GM10248 (cell line): Measurements from ENCODE around the gene SLC7A1.

Experiments used
- CTCF ChIA-PET: fragments of 300-600 bp; sonication (Branson Sonifier 250); formaldehyde crosslinking; extraction: SDS; loops from one replicate; lab custom pipeline; 2021; ENCODE audit warnings: antibody characterized with exemption; lab: Yijun Ruan, JAX
- POLR2A ChIA-PET: fragments of 350-650 bp; sonication (Branson Sonifier 250); formaldehyde crosslinking; extraction: SDS; loops from one replicate; lab custom pipeline; 2020; ENCODE audit warnings: antibody characterized with exemption; lab: Yijun Ruan, JAX
- DNase-seq: peaks from one replicate; pipeline ENCODE4 v3.0.0; 2012; ENCODE audit errors: extremely low spot score
- TF ChIP-seq, protein P1 (sequence below): IDR thresholded peaks from 2 replicates; pipeline ENCODE4 v1.5.1; 2012; ENCODE audit warnings: mild to moderate bottlenecking, low read depth; ENCODE audit errors: extremely low read depth, missing control alignments, control extremely low read depth

The SLC7A1 gene

DNA sequence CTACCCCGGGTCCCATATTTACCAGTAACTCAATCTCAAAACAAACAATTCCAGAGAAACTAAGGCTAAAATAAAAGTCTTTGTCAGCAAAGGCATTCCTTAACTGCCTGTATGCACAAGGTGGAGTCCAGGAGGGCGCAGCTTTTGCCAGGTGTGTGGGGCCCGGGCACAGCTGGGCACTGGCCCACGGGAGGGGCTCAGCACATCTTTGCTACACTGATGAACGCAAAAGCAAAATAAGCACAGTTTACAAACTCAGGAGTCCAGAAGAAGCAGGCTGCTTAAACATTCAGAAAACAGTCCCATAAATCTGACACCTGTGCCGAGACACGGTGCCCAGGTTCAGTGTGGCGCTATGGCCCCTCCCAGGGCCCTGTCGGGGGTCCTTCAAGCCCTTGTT is 70.8 kb downstream of the SLC7A1 start:
- TF ChIP-seq, protein P1, sequence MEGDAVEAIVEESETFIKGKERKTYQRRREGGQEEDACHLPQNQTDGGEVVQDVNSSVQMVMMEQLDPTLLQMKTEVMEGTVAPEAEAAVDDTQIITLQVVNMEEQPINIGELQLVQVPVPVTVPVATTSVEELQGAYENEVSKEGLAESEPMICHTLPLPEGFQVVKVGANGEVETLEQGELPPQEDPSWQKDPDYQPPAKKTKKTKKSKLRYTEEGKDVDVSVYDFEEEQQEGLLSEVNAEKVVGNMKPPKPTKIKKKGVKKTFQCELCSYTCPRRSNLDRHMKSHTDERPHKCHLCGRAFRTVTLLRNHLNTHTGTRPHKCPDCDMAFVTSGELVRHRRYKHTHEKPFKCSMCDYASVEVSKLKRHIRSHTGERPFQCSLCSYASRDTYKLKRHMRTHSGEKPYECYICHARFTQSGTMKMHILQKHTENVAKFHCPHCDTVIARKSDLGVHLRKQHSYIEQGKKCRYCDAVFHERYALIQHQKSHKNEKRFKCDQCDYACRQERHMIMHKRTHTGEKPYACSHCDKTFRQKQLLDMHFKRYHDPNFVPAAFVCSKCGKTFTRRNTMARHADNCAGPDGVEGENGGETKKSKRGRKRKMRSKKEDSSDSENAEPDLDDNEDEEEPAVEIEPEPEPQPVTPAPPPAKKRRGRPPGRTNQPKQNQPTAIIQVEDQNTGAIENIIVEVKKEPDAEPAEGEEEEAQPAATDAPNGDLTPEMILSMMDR = no peak
- ChIA-PET CTCF (interaction anchor here (7.9 kb wide), 1 partner anchor 16 kb away, joined by 36 read pairs; no protein-coding TSS in a partner anchor), POLR2A (no interaction called here)
- no peak for DNase-seq

DNA sequence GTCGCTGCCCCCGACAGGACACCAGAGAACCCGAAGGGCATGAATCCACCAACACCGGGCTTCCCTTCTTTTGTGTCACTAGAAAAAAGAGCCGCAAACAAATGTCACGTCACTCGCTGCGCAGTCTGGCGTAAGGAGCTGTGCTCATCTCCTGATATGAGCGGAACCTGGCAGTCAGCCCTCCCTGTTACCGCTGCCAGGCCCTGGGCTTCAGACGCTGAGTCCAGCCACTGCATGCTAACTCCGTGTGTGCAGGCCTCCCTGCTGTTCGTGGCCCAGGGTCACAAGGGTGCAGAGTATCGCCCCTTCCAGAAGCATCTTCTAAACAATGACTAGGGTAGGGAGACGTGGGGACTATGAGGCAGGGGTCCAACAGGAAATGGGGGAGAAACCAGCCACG is 71.3 kb downstream of the SLC7A1 start:
- TF ChIP-seq, protein P1 = no peak
- ChIA-PET POLR2A (no interaction called here), CTCF (interaction anchor here (7.9 kb wide), 1 partner anchor 15 kb away, joined by 36 read pairs; no protein-coding TSS in a partner anchor)
- no peak for DNase-seq

DNA sequence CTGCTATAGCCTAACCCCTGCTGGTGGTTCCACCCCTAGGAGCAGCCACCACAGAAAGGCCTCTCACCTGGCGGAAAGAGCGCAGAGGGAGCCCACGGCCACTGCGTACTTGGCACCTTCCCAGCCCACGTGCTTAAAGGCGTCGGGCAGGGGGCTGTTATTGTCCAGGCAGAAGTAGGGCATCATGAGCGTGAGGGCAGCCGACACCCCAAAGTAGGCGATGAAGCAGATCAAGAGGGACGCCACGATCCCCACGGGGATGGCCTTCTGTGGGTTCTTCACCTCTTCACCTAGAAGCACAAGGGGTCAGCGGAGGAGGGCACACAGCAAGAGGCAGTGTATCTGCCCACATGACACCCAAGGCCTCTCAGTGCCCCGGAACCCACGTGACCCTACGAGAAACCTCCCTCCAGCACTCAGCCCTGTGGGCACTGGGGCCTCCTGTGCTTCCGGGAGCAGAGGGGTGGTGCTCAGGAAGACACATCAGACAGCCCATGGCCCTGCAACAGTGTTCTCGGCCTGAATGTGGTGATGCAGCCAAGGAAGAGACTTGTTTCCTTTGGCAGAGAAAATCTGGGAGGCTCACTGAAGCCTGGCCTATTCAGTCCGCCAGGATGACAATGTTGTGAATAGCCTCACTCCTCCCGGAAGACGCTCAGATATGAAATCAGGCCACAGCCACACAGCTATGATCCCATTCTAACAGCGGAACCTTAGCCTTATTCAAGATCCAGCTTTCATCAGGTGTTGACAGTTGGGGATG is 72.1 kb downstream of the SLC7A1 start:
- ChIA-PET POLR2A (no interaction called here), CTCF (interaction anchor here (0.9 to 7.9 kb wide), 2 partner anchors 15 to 25 kb away, joined by 3 to 36 read pairs; no protein-coding TSS in a partner anchor)
- no peak for DNase-seq
- TF ChIP-seq, protein P1 = no peak

DNA sequence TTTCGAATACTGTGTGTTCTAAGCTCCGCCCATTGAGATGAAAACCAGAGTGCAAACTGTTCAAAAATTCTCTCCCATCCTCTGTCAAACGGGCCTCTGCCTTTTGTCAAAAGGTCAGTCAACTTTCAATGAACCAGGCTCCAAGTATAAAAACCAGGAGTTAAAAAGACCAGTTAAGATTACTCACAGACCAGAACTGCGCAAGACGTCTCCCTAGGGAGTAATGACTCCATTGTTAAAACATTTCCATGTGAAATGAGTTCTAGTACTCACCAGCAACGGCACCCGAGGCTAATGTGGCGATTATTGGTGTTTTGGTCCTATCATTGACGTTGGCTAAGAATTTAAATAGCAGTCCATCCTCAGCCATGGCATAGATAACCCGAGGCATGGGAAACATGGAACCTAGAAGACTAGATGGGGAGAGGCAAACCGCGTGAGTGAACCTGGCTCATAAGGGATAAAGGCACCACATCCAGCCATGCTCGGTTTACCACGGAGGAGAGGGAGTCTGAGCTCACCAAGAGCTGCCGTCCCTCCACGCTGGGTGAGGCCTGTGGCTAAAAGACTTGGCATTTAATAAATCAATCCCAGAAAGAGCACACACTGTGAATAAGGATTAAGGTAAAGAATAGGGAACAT is 73.3 kb downstream of the SLC7A1 start:
- TF ChIP-seq, protein P1 = no peak
- DNase-seq = no peak
- ChIA-PET POLR2A (no interaction called here), CTCF (interaction anchor here (0.9 to 7.9 kb wide), 2 partner anchors 13 to 24 kb away, joined by 3 to 36 read pairs; no protein-coding TSS in a partner anchor)

DNA sequence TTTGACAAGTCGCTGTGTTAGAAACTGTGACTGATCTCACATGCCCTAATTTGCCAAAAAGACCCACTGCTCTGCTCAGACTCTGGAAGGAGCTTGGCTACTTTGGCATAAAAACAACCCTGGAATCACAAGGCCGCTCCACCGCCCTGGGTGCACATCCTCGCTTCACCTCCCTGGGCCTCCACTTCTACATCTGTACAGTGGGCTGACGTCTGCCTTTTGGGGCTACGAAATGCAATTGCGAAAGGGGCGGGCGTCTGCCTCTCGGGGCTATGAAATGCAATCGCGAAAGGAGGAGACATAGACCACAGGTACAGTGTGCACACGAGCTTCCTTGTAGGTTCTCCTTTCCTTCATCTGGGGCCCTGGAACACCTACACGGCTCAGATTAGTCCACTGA is 74.2 kb downstream of the SLC7A1 start:
- ChIA-PET POLR2A (no interaction called here), CTCF (interaction anchor here (1.3 to 7.9 kb wide), 2 partner anchors 12 to 19 kb away, joined by 3 to 36 read pairs; no protein-coding TSS in a partner anchor)
- TF ChIP-seq, protein P1 = no peak
- no peak for DNase-seq

DNA sequence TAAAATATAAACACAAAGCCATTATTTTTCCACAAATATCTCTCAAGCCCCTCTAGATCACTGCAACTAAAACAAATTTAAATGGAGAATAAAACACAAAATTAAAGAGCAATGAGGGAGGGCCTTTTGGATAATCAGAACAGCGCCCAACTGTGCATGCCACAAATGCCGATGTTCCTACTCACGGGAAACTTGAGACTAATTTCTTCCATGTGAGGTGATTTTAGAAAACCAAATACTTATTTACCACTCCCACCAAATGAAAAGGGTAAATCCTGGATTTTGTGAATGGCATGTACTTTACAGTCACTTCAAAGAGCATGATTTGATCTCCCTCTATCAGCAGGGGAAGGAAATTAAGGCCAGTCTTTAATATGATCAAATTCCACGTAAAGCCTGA is 74.8 kb downstream of the SLC7A1 start:
- TF ChIP-seq, protein P1 = no peak
- DNase-seq = no peak
- ChIA-PET POLR2A (no interaction called here), CTCF (interaction anchor here (1.3 to 4.6 kb wide), 3 partner anchors 11 to 19 kb away, joined by 3 to 35 read pairs (median 4); no protein-coding TSS in a partner anchor)
